Upper lobe of left lung (tissue), 4 donors: Measurements from ENCODE around the gene NBEAL2.

Experiments
- EP300 ChIP-seq, 4 donors: sonication (generic); formaldehyde crosslinking; IDR thresholded peaks; one replicate each; pipeline ENCODE4 v1.5.1; 2017; ENCODE audit warnings: antibody characterized with exemption in 4 of 4, control low read depth in 2 of 4
- POLR2AphosphoS5 ChIP-seq, 2 donors: sonication (generic); formaldehyde crosslinking; IDR thresholded peaks; one replicate each; pipeline ENCODE4 v1.5.1; 2017; ENCODE audit warnings: antibody characterized with exemption in 2 of 2
- TF ChIP-seq, protein P1 (sequence below), 6 experiments: fragments of 450-650 bp in 4 of 6; fragments of 200-600 bp in 2 of 6; sonication (generic) in 2 of 6; IDR thresholded peaks; one replicate each; pipeline ENCODE4 v1.5.1; 2016 to 2019; ENCODE audit warnings: antibody characterized with exemption in 6 of 6

- TF ChIP-seq, protein P1, sequence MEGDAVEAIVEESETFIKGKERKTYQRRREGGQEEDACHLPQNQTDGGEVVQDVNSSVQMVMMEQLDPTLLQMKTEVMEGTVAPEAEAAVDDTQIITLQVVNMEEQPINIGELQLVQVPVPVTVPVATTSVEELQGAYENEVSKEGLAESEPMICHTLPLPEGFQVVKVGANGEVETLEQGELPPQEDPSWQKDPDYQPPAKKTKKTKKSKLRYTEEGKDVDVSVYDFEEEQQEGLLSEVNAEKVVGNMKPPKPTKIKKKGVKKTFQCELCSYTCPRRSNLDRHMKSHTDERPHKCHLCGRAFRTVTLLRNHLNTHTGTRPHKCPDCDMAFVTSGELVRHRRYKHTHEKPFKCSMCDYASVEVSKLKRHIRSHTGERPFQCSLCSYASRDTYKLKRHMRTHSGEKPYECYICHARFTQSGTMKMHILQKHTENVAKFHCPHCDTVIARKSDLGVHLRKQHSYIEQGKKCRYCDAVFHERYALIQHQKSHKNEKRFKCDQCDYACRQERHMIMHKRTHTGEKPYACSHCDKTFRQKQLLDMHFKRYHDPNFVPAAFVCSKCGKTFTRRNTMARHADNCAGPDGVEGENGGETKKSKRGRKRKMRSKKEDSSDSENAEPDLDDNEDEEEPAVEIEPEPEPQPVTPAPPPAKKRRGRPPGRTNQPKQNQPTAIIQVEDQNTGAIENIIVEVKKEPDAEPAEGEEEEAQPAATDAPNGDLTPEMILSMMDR (IDR thresholded peaks at IDR 0.05) = no peak
- TF ChIP-seq EP300 (IDR thresholded peaks at IDR 0.05) (no peak), POLR2AphosphoS5 (IDR thresholded peaks at IDR 0.05) (no peak)
Observed at GRCh38 chr3:46992231-46992630, 12.8 kb downstream of the NBEAL2 start.
